IPS DF 19.7 (cell line): ENCODE measurements around the gene NHSL2.
"Not testable (repeated sequence)": the region's sequence is repeated elsewhere in the genome, so short reads cannot be mapped to it uniquely, and the experiment has no call there.

ENCODE experiments used
- DNase-seq: peaks from one replicate; pipeline ENCODE4 v3.0.0-alpha.2; 2013; ENCODE audit warnings: low read depth, low spot score

NHSL2 gene

GRCh38 chrX:71910643-71910985 lies at the start of gene NHSL2:
NHSL2 (plus strand) TSS chrX:71910845.
- DNase-seq = no peak

GRCh38 chrX:71867680-71868079 lies 43.0 kb upstream of the NHSL2 start:
- DNase-seq = no peak

DNA sequence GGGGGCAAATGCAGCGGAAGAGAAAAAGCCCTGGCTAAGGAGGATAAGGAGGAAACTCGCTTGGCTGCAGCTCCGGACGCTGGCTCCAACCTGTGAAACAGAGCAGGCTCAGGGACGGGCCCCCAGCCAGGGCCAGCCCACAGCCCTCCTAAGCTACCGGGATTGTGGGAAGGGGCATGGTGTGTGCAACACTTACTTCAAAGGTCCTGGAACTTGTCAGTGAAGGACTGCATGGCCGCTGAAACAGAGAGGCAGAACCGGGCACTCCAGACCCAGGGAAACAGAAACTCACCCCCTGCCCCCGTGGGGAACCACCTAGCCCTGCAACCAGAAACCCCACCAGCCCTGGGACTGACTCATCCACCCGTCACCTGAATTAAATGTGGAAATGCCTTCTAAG lies 41.1 kb upstream of the NHSL2 start:
- DNase-seq = not testable (repeated sequence)

DNA sequence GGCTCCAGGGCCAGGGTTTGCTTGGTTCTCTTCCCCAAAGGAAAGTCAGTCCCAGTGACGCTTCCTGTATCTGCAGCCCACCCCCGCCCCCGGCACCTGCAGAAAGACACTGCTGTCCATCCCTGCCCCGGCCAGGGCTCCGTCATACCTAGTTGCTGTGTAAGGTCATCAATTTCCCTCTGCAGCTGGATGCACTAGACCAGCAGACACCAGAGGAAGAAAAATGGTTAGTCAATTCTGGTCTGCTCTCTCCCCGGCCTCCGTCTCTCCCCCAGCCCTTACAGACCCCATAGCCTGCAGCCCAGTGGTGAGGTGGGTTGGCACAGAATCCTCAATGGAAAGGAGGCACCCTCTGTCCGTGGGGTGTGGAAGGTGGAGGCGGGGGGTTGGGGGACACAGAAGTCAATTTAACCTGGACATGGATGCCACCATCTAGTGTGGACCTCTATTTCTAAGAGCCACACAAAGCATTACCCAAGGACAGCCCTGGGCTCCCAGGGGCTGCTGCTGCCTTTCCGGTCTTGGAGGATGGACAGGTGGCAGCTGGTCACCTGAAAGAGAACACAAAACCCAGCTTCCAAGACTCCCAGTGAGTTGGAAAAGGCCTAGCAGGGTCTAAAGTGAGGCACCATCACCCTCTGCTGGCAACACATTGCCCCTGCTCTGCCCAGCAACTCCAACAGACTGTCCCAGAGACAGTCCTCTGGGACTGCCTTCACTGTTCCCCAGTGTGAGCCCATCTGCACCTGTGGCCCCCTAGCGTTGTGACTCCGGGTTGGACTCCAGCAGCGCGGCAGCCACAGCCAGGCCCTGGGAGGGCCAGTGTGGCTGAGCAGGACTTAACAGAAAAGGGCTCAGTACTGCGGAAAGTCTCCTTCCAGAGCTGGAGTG lies 40.2 kb upstream of the NHSL2 start:
- peak; percentile 38 for DNase-seq

- DNase-seq = no peak
These were observed 39.3 kb upstream of the NHSL2 start for GRCh38 chrX:71871367-71871766.

- DNase-seq = no peak
These were observed 37.8 kb upstream of the NHSL2 start for GRCh38 chrX:71872542-71873458.

GRCh38 chrX:71873459-71873833 lies 37.2 kb upstream of the NHSL2 start:
- no peak for DNase-seq

DNA sequence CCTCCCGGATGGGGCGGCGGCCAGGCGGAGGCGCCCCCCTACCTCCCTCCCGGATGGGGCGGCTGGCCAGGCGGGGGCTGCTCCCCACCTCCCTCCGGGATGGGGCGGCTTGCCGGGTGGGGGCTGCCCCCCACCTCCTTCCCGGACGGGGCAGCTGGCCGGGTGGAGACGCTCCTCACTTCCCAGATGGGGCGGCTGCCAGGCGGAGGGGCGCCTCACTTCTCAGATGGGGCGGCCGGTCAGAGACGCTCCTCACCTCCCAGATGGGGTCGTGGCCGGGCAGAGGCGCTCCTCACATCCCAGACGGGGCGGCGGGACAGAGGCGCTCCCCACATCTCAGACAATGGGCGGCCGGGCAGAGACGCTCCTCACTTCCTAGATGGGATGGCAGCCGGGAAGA lies 33.8 kb upstream of the NHSL2 start:
- not testable (repeated sequence) for DNase-seq

DNA sequence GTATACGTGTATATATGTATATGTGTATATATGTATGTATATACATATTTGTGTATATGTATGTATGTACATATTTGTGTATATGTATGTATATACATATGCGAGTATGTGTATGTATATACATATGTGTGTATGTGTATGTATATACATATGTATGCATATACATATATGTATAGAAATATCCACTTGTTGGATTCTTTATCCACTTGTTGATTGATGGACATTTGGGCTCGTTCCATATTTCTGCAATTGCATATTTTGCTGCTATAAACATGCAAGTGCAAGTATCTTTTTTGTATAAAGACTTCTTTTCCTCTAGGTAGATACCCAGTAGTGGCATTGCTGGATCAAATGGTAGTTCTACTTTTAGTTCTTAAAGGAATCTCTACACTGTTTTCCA lies 25.5 kb upstream of the NHSL2 start:
- no peak for DNase-seq

GRCh38 chrX:71895607-71896006 lies 15.0 kb upstream of the NHSL2 start:
- no peak for DNase-seq

DNA sequence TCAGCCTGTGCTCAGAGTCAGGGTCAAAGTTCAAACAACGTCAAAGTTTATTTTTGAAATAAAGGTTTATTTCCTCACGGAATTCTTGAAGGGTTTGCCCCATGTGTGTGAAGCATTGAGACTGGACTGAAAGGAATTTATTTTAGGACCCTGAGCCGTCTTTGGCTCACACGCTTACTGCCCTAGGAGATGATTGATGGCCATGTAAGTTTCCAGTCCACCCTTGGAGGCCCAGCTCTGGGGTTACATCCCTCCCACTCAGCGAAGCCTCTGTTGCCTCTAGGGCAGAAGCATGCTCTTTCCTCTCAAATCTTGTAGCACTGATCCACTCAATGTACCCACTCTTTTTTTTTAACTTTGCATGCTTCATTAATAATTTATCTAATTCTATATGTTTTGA lies 4.5 kb upstream of the NHSL2 start:
- DNase-seq = no peak

DNA sequence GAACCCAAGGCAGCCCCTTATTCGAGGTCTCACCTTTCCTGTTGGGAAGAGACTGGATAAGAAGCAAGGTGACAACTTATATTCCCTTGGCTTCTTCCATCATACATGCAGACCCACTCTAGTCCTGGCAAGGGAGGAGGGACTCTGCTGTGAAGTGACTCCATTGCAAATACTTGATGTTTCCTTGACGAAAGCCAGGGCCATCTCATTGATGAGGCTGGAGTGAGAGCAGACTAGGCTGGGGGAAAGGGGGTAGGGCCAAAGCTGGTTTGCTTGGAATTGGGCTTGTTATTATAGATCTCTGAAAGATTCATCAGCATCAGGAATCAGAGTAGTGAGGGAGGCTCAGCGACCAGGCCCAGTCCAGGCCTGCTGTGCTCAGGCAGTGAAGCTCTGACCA lies 2.3 kb upstream of the NHSL2 start:
- DNase-seq = no peak

GRCh38 chrX:71909956-71910355 lies 689 bp upstream of the NHSL2 start:
- DNase-seq = no peak

DNA sequence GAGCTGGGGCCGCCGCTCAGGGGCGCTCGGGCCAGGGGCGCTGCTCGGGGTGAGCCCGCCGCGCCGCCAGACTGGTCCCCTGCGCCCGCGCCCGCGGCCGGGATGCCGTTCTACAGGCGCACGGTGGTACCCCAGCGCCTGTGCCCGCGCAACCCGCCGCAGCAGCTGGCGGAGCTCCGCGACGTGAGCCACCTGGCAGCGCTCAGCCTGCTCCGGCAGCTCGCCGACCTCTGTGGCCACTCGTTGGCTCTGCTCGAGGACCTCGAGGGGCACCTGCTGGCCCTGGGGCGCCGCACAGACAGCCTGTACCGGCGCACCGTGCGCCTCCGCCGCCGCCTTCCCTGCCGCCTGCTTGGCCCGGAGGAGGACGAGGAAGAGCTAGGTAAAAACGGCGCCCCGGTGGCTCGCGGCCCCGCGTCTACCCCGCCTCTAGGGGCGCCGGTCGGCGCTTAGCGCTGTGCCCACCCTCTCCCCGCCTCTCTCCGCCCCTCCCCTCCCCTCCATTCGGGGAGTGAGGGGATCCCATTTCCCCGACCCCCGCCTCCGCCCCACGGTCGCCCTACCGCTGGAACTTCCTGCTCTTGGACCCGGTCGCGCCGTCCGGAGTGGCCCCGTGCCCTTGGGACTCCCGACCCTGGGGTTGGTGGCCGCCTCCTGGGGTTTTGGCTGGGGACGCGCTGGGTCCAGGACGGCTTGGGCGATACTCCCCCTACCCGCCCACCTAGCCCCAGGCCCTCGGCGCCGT lies 513 bp downstream of the NHSL2 start:
- no peak for DNase-seq

DNA sequence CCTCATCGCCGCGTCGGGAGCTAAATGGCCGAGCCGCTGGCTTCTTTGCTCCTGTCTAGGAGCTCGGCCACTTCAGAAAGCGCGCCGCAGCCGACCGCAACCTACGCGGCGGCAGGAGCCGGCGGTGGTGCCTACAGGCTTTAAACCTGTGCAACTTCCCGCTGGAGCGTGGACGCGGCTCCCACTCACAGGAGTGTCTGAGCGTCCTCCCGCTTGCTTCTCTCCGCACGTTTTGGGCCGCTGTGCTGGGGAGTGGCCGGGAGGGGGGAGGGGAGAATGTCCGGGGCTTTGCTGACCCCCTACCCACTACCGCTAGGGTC lies 1.0 kb downstream of the NHSL2 start:
- DNase-seq = no peak

GRCh38 chrX:71912156-71912555 lies 1.5 kb downstream of the NHSL2 start:
- no peak for DNase-seq

DNA sequence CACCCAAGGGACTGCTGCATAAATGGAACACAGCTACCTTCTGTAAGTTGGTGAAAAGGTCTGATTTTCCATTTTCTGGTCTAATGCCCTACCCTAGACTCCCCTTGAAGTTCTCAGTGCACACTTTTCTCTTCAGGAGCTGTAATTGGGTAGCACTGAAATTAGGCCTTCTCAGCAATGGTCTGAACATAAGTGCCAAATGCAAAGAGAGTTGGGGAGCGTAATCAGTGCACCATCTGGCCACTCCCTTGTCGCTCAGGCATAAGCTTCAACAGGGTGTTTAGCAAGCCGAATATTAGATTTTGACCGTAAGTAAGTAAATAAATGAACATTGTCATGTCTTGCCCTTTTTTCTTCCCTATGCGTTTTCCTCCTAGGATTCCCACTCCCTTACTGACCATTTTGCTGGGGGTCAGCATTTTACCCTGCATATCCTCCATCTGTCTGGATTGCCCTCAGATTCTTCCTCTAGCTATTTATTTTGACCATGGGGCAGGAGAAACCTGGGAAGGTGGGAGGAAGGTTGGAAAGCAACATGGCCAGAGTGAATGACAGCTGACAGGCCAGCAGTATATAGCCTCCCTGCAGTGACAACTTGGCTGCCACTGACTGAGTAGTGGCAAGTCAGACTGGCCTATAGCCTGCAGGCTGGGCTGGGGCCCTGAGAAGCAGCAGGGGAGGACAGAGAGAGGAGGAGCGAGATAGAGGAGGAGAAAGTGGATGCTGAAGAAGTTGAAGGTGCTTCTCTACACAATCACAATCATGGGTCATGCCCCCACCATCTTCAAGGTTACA lies 2.7 kb downstream of the NHSL2 start:
- DNase-seq = no peak

- no peak for DNase-seq
These were observed 7.1 kb downstream of the NHSL2 start for GRCh38 chrX:71917621-71918343.

GRCh38 chrX:71919431-71919830 lies 8.8 kb downstream of the NHSL2 start:
- DNase-seq = no peak

GRCh38 chrX:71919886-71920285 lies 9.2 kb downstream of the NHSL2 start:
- no peak for DNase-seq

DNA sequence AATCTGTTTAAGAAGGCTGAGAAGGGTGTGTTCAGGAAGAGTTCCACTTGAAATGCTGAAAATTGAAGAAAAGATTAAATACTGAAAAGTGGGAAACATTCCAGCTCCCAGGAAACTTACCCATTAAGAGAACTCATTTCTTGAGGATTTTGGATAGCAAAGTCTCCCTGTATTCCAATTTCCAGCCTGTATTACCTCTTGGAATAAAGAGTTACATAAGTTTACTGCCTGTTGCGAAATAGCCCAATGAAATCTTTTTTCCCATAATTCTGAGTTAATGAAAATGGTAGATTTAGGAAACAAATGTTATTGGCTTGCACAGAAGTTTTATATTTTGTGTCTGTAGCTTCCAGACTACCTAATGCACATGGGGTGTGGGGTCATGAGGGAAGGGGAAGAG lies 12.0 kb downstream of the NHSL2 start:
- DNase-seq = no peak
